BJ (cell line): ENCODE measurements around the gene GAPDHS. TPM values are rescaled to one million over a fixed set of nuclear protein-coding genes. Genes with fewer than 3 reads are reported as not detected.

Experiments
- CTCF ChIA-PET: fragments of 350-600 bp; formaldehyde crosslinking; extraction: SDS; loops from one replicate; lab custom pipeline; 2021; ENCODE audit warnings: antibody characterized with exemption, inconsistent platforms; lab: Yijun Ruan, JAX
- POLR2A ChIA-PET: fragments of 300-600 bp; sonication (Branson Sonifier 250); formaldehyde crosslinking; extraction: SDS; loops from one replicate; lab custom pipeline; 2021; ENCODE audit warnings: antibody characterized with exemption; lab: Charles Lee
- DNase-seq: peaks from one replicate; pipeline ENCODE4 v3.0.0-alpha.2; 2011; ENCODE audit warnings: low read depth
- H3K27me3 ChIP-seq: 2 replicates; pipeline ENCODE4 v1.6.0; 2011; ENCODE audit warnings: low read length; ENCODE audit not compliant: control insufficient read depth, insufficient read depth
- H3K36me3 ChIP-seq: 2 replicates; pipeline ENCODE4 v1.5.1; 2011; ENCODE audit warnings: low read length; ENCODE audit not compliant: control insufficient read depth, insufficient read depth
- H3K4me3 ChIP-seq: 2 replicates; pipeline ENCODE4 v1.5.1; 2011; ENCODE audit warnings: low read depth, mild to moderate bottlenecking, control low read depth, low read length
- polyA plus RNA-seq: library from polyadenylated mRNA; depleted of rRNA; stranded (reverse); fragments of >200 nt; gene quantifications from 2 replicates; pipeline ENCODE4 v1.2.3, GENCODE V29; 2011
- TF ChIP-seq, protein P1 (sequence below): IDR thresholded peaks from 2 replicates; pipeline ENCODE4 v1.5.1; 2011; ENCODE audit warnings: low read depth, mild to moderate bottlenecking, control low read depth, inconsistent platforms, low read length, moderate library complexity; ENCODE audit not compliant: insufficient read depth

GAPDHS gene
- polyA plus RNA-seq, 1 experiment, result not detected

DNA sequence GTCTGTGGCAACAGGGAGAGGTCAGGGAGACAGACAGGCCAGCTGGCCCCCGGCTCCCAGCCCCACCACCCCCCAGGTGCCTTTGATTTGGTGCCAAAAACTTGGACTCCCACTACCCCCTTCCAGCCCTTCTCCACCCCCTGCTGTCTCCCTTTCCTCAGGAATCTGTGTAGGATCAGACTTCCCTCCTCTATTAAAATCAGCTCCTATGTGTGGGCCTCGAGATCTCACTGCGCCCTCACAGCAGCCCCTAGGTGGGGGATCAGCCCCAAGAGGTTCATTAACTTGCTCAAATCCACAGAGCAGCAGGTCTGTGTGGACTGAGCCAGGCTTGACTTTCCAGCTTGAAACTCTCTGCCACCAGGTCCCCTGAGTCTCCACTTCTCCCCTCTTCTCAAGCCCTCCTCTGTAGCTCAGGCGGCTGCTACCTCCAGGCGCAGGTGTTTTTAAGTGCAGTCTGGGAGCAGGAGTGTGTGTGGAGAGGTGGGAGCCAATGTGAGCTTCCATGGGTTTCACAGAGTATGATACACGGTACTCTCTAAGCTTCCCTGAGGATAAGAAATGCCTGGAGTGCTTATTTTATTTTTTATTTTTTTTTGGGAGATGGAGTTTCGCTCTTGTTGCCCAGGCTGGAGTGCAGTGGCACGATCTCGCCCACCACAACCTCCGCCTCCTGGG, 1.7 kb downstream of the GAPDHS start:
- DNase-seq, result no peak
- ChIA-PET POLR2A (no interaction called here), CTCF (interaction anchor here (0.9 to 2.8 kb wide), 6 partner anchors 9 to 25 kb away, joined by 3 to 9 read pairs (median 3); no protein-coding TSS in a partner anchor)
- Histone ChIP-seq H3K4me3 (no peak overlapping the region), H3K36me3 (no peaks in the 10 kb centered on the region; the same call in 1 of the 2 replicates), H3K27me3 (peaks cover 9% of the 10 kb centered on the region)
- TF ChIP-seq, protein P1, sequence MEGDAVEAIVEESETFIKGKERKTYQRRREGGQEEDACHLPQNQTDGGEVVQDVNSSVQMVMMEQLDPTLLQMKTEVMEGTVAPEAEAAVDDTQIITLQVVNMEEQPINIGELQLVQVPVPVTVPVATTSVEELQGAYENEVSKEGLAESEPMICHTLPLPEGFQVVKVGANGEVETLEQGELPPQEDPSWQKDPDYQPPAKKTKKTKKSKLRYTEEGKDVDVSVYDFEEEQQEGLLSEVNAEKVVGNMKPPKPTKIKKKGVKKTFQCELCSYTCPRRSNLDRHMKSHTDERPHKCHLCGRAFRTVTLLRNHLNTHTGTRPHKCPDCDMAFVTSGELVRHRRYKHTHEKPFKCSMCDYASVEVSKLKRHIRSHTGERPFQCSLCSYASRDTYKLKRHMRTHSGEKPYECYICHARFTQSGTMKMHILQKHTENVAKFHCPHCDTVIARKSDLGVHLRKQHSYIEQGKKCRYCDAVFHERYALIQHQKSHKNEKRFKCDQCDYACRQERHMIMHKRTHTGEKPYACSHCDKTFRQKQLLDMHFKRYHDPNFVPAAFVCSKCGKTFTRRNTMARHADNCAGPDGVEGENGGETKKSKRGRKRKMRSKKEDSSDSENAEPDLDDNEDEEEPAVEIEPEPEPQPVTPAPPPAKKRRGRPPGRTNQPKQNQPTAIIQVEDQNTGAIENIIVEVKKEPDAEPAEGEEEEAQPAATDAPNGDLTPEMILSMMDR, result no peak

DNA sequence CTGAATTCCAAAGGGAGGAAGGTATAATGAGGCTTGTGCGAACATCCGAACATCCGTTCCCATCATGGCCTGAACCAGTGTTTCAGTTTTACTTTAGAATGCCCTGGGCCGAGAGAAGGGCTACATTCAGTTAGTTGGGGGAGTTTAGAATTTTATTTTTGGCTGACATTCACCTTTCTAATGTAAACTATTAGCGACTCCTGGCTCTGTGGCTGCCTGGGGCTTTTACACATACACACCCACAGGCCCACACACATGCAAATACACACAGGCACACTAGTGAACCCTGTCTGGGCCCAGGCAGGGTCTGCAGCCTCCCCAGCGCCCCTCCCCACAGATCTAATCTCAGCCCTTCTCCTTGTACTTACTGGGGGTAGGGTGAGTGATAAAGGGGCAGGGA, 6.1 kb downstream of the GAPDHS start:
- ChIA-PET POLR2A (no interaction called here), CTCF (interaction anchor here (1.7 kb wide), 1 partner anchor 10 kb away, joined by 7 read pairs; no protein-coding TSS in a partner anchor)
- TF ChIP-seq, protein P1, result no peak
- Histone ChIP-seq H3K4me3 (no peak overlapping the region), H3K36me3 (peaks cover 3% of the 10 kb centered on the region), H3K27me3 (no peaks in the 10 kb centered on the region)
- no peak for DNase-seq

DNA sequence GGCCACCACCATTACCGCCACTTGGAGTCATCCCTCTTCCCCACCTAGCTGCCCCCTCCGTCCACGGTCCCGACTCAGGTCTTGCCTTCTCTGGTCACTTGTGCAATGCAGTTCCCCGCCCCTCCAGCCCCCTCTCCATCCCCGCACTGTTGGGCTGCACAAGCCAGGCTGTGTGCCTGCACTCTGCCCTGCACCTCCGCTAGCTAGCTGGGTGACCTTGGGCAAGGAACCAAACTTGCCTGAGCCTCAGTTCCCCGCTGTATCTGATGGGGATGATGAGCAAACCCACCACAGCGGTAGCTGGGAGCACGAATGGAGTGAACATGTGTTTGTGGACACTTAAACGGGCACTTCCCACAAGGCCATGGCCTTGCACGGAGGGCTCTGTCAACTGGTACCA, 6.6 kb downstream of the GAPDHS start:
- H3K4me3 ChIP-seq, result no peak overlapping the region
- H3K27me3 ChIP-seq, result no peaks in the 10 kb centered on the region
- DNase-seq, result no peak
- TF ChIP-seq, protein P1, result no peak
- ChIA-PET POLR2A (no interaction called here), CTCF (no interaction called here)
- H3K36me3 ChIP-seq, result peaks cover 3% of the 10 kb centered on the region

DNA sequence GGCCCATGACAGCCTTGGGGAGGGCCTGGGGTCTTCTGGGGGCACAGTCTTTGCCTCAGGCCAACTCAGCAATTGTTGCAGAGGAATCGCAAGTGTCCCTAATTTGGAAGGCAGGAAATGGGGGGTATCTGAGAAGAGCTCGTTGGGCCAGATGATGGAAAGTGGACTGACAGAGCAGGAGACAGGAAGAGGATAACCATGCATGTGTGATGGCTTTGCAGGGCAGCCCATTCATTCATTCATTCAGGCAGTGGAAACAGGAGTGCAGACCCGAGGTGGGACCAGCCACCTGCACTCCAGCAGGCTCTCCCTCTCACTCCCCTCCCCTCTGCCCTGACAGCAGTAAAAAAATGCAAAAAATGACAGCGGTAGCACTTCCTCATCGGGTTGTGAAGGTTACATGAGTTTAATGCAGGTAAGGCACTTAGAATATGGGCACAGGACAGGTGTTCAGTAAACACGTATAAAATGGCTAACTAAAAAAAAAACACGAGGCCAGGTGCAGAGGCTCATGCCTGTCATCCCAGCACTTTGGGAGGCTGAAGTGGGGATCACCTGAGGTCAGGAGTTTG, 7.2 kb downstream of the GAPDHS start:
- Histone ChIP-seq H3K4me3 (no peak overlapping the region), H3K36me3 (peaks cover 3% of the 10 kb centered on the region), H3K27me3 (no peaks in the 10 kb centered on the region)
- DNase-seq, result no peak
- ChIA-PET POLR2A (no interaction called here), CTCF (no interaction called here)
- TF ChIP-seq, protein P1, result no peak

DNA sequence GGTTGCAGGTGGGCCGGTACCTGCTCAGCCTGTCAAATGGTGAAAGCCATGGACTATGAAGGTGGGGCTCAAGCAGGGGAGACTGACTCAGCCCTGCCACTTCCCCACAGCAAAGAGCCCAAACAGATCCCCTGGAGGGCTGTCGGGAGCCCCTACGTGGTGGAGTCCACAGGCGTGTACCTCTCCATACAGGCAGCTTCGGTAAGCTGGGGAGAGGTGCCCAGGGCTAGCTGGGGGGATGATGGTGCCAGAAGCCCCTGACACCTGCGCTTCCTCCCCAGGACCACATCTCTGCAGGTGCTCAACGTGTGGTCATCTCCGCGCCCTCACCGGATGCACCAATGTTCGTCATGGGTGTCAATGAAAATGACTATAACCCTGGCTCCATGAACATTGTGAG, 9.0 kb downstream of the GAPDHS start:
- peaks cover 3% of the 10 kb centered on the region for H3K36me3 ChIP-seq
- no peak overlapping the region for H3K4me3 ChIP-seq
- no peaks in the 10 kb centered on the region for H3K27me3 ChIP-seq
- CTCF ChIA-PET, result interaction anchor here (2.7 kb wide), 1 partner anchor 31 kb away, joined by 9 read pairs; no protein-coding TSS in a partner anchor
- POLR2A ChIA-PET, result no interaction called here
- TF ChIP-seq, protein P1, result no peak
- DNase-seq, result no peak
